Measurements from ENCODE around the gene ZC3H12A.

DNA sequence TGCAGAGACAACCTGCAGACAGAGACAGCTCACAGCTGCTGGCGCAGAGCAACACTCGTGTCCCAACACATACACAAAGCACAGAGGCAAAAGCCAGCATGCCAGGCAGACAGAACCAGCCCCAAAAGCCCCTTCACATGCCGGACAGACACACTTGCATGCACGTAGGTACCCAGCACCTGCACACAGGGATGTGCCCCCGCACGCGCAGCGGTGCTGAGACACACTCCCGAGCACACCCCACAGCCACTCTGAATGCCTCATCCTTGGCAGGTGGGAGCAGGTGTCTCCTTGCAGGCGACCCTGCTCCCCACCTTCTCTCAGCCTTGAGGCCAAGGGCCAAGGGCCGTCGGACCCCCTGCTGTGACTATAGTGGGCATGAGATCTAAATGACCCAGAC is 41.2 kb upstream of the ZC3H12A start:
- no peak for TF ChIP-seq CTCF (IDR thresholded peaks at IDR 0.05)
- no peak for TF ChIP-seq POLR2A (IDR thresholded peaks at IDR 0.05)
